ENCODE data around the gene TGIF2.
A peak's percentile ranks its signal among the peaks of the same experiment; 100 is the strongest.

Gene TGIF2

GRCh38 chr20:36532388-36532787 is 41.0 kb upstream of the TGIF2 start:
- no peak overlapping the region for H3K4me3 ChIP-seq (ENCODE audit: low read depth, low read length)
- no peak for DNase-seq (ENCODE audit: low read depth)
- no peak for TF ChIP-seq CTCF (IDR thresholded peaks at IDR 0.05; ENCODE audit: insufficient read depth, low read depth, low read length, missing control alignments)

GRCh38 chr20:36532822-36533221 is 40.6 kb upstream of the TGIF2 start:
- no peak overlapping the region for H3K4me3 ChIP-seq (ENCODE audit: low read depth, low read length)
- no peak for TF ChIP-seq CTCF (IDR thresholded peaks at IDR 0.05; ENCODE audit: insufficient read depth, low read depth, low read length, missing control alignments)

GRCh38 chr20:36538026-36538722 is 35.2 kb upstream of the TGIF2 start:
- no peak for TF ChIP-seq CTCF (IDR thresholded peaks at IDR 0.05; ENCODE audit: insufficient read depth, low read depth, low read length, missing control alignments)
- no peak overlapping the region for H3K4me3 ChIP-seq (ENCODE audit: low read depth, low read length)
- DNase-seq (ENCODE audit: low read depth), result no peak

More at GRCh38 chr20:36532822-36533221, 40.6 kb upstream of the TGIF2 start:
- no peak for DNase-seq (ENCODE audit: low read depth)

GRCh38 chr20:36540551-36541211 is 32.7 kb upstream of the TGIF2 start:
- H3K4me3 ChIP-seq (ENCODE audit: low read depth, low read length), result no peak overlapping the region
- no peak for DNase-seq (ENCODE audit: low read depth)
- TF ChIP-seq CTCF (IDR thresholded peaks at IDR 0.05; ENCODE audit: insufficient read depth, low read depth, low read length, missing control alignments), result no peak

GRCh38 chr20:36541227-36541767 is 32.1 kb upstream of the TGIF2 start, which contains the start of gene MYL9:
TSS of gene MYL9 (plus strand) at chr20:36541519. CDS start at chr20:36544885, 3,366 bp downstream.
- TF ChIP-seq CTCF (IDR thresholded peaks at IDR 0.05; ENCODE audit: insufficient read depth, low read depth, low read length, missing control alignments), result no peak
- DNase-seq (ENCODE audit: low read depth), result peak; percentile 36
- H3K4me3 ChIP-seq (ENCODE audit: low read depth, low read length), result no peak within 1 kb of the TSS; the same call in 1 of the 2 replicates

GRCh38 chr20:36541768-36542488 is 31.5 kb upstream of the TGIF2 start:
- no peak for DNase-seq (ENCODE audit: low read depth)
- H3K4me3 ChIP-seq (ENCODE audit: low read depth, low read length), result no peak overlapping the region; the same call in 1 of the 2 replicates

More at GRCh38 chr20:36541768-36542488, 31.5 kb upstream of the TGIF2 start:
- peak; percentile 17 for TF ChIP-seq CTCF (IDR thresholded peaks at IDR 0.05; ENCODE audit: insufficient read depth, low read depth, low read length, missing control alignments)

All from GM12865 (cell line).